MCF 10A (cell line): Measurements from ENCODE around the gene KRT28. TPM values are rescaled to one million over a fixed set of nuclear protein-coding genes. Genes with fewer than 3 reads are reported as not detected.

Experiments
- BruUV-seq: library from RNA; stranded (reverse); fragments of 400-500 nt; replicated peaks from 2 replicates; lab custom pipeline; 2021; lab: Mats Ljungman, UMichigan
- CTCF ChIA-PET: fragments of 300-600 bp; sonication (Branson Sonifier 250); formaldehyde crosslinking; extraction: SDS; loops from one replicate; lab custom pipeline; 2021; ENCODE audit warnings: antibody characterized with exemption, inconsistent platforms; lab: Yijun Ruan, JAX
- POLR2A ChIA-PET: fragments of 300-600, 350-650 bp; sonication (Branson Sonifier 250); formaldehyde crosslinking; extraction: SDS; loops from one replicate; lab custom pipeline; 2020; ENCODE audit warnings: antibody characterized with exemption, inconsistent platforms; lab: Yijun Ruan, JAX
- DNase-seq: peaks from one replicate; pipeline ENCODE4 v3.0.0-alpha.2; 2018; ENCODE audit not compliant: unreplicated experiment
- H3K27ac Mint-ChIP-seq: one replicate; pipeline ENCODE4 v1.8.0; 2022; ENCODE audit warnings: mild to moderate bottlenecking, low read depth, mixed read lengths; ENCODE audit not compliant: unreplicated experiment
- H3K27me3 Mint-ChIP-seq: one replicate; pipeline ENCODE4 v1.8.0; 2022; ENCODE audit warnings: mixed read lengths; ENCODE audit not compliant: insufficient read depth, unreplicated experiment
- H3K36me3 Mint-ChIP-seq: one replicate; pipeline ENCODE4 v1.8.0; 2022; ENCODE audit warnings: mild to moderate bottlenecking, moderate library complexity, mixed read lengths; ENCODE audit not compliant: insufficient read depth, unreplicated experiment
- H3K4me1 Mint-ChIP-seq: one replicate; pipeline ENCODE4 v1.8.0; 2022; ENCODE audit warnings: mixed read lengths; ENCODE audit not compliant: insufficient read depth, unreplicated experiment
- H3K4me3 Mint-ChIP-seq: one replicate; pipeline ENCODE4 v1.8.0; 2022; ENCODE audit warnings: mild to moderate bottlenecking, moderate library complexity, mixed read lengths; ENCODE audit not compliant: unreplicated experiment
- H3K9me3 Mint-ChIP-seq: one replicate; pipeline ENCODE4 v1.8.0; 2022; ENCODE audit warnings: mixed read lengths; ENCODE audit not compliant: unreplicated experiment
- CTCF ChIP-seq: fragments of 200-600 bp; IDR thresholded peaks from one replicate; pipeline ENCODE4 v1.8.0; 2022; ENCODE audit warnings: antibody characterized with exemption, mild to moderate bottlenecking; ENCODE audit not compliant: unreplicated experiment
- intact Hi-C: fragments of 100-400 bp; cut with micrococcal nuclease; formaldehyde crosslinking; loops from 2 replicates; pipeline ENCODE4 v1.14.1; 2022
- total RNA-seq: library from RNA; stranded (reverse); gene quantifications from 2 replicates; pipeline ENCODE4 v1.2.3, GENCODE V29; 2022

Gene KRT28
- total RNA-seq, 1 experiment from 2014 or later = not detected

- Mint-ChIP-seq H3K4me3 (no peak within 1 kb of the TSS), H3K9me3 (no peaks in the 10 kb centered on the region), H3K27me3 (peaks cover 25% of the 10 kb centered on the region), H3K4me1 (no peaks in the 10 kb centered on the region), H3K27ac (no peak within 1 kb of the TSS), H3K36me3 (no peaks in the 10 kb centered on the region)
- POLR2A ChIA-PET = no interaction called here
- intact Hi-C loops = no loop called here
- no peak for TF ChIP-seq CTCF
- no peak for DNase-seq
- no TSS peak for BruUV-seq
- CTCF ChIA-PET = interaction anchor here (0.6 to 1.1 kb wide), 3 partner anchors 9 to 766 kb away, joined by 3 read pairs; no protein-coding TSS in a partner anchor
These were observed 17.3 kb downstream of the KRT28 start, which contains the start of gene KRT27 for GRCh38 chr17:40782450-40782849. Gene KRT27, minus strand, starts transcription at chr17:40782550. Its CDS starts 57 bp downstream, at chr17:40782493.

GRCh38 chr17:40779181-40779909 lies 20.4 kb downstream of the KRT28 start:
- TF ChIP-seq CTCF = no peak
- BruUV-seq = no TSS peak
- no peak for DNase-seq
- ChIA-PET POLR2A (no interaction called here), CTCF (interaction anchor here (0.7 to 1.1 kb wide), 3 partner anchors 12 to 372 kb away, joined by 3 to 4 read pairs (median 3); no protein-coding TSS in a partner anchor)
- Mint-ChIP-seq H3K27me3 (peaks cover 54% of the 10 kb centered on the region), H3K4me1 (no peaks in the 10 kb centered on the region), H3K9me3 (no peaks in the 10 kb centered on the region), H3K27ac (no peak overlapping the region), H3K36me3 (no peaks in the 10 kb centered on the region), H3K4me3 (no peak overlapping the region)
- intact Hi-C loops = no loop called here

- ChIA-PET CTCF (no interaction called here), POLR2A (no interaction called here)
- no peaks in the 10 kb centered on the region for H3K9me3 Mint-ChIP-seq
- no peak overlapping the region for H3K27ac Mint-ChIP-seq
- intact Hi-C loops = no loop called here
- BruUV-seq = no TSS peak
- H3K4me3 Mint-ChIP-seq = no peak overlapping the region
- peaks cover 51% of the 10 kb centered on the region for H3K27me3 Mint-ChIP-seq
- no peak for TF ChIP-seq CTCF
- DNase-seq = peak; percentile 8
- no peaks in the 10 kb centered on the region for H3K4me1 Mint-ChIP-seq
- no peaks in the 10 kb centered on the region for H3K36me3 Mint-ChIP-seq
These were observed 21.3 kb downstream of the KRT28 start for GRCh38 chr17:40778461-40778860.

GRCh38 chr17:40777971-40778370 lies 21.8 kb downstream of the KRT28 start:
- DNase-seq = no peak
- POLR2A ChIA-PET = interaction anchor here (0.6 to 1.1 kb wide), 2 partner anchors 130 to 147 kb away, joined by 3 to 6 read pairs; partner anchors contain the start of gene SMARCE1
- Mint-ChIP-seq H3K4me1 (no peaks in the 10 kb centered on the region), H3K9me3 (no peaks in the 10 kb centered on the region), H3K36me3 (no peaks in the 10 kb centered on the region), H3K27me3 (peaks cover 48% of the 10 kb centered on the region), H3K4me3 (no peak overlapping the region), H3K27ac (no peak overlapping the region)
- intact Hi-C loops = no loop called here
- TF ChIP-seq CTCF = no peak
- no TSS peak for BruUV-seq
- CTCF ChIA-PET = interaction anchor here (0.6 kb wide), 2 partner anchors 13 to 334 kb away, joined by 3 to 4 read pairs; no protein-coding TSS in a partner anchor
